ENCODE results near the gene HNMT. TPM values are rescaled to one million over a fixed set of nuclear protein-coding genes. Genes with fewer than 3 reads are reported as not detected.

Gene HNMT
- total and polyA plus RNA-seq, 2 of the 13 experiments (the other 11 are each of a cell fraction or from before 2014, with no cell fraction given) = 279 to 309 TPM

DNA sequence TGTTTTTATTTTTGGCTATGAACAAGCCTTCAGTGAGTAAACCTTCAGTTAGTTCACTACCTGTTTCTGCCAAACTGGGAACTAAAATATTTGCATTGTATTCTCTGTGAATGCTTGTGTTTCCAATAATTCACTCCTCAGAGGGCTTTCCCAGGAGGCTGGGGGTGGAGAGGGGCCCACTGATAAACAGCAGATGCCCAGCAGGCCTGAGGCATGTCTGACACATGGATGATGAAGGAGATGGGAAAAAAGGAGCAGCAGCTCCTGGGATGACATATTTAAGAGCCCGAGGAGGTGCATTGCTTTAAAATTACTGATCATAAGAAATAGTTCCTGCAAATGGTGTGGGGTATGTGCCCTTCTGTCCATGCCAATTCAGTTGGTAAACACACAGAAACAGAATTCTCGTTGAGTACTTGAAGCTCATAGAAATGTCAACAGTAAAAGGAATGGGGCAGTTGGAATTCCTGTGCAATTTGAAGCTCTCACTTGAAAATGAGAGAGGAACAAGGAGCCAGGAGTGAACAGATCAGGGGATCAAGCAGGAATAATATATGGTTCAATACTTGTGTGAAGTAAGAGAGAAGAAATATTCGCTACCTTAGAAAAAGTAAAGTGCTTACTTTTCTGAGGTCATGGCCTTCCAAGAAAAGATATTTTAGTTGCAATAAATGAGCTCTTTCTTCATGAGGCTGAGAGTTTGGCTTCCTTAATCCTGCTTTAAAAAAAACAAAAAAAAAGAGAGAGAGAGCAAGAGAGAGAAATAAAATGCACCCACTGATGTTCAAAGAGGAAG lies 22.0 kb upstream of the HNMT start (continued):
- TF ChIP-seq SOX13 (IDR thresholded peaks at IDR 0.05) = peak; percentile 47; the same call in 1 of the 2 replicates
- peak in 1 of 2 experiments; percentile 74; a peak in 2 of 4 replicates for TF ChIP-seq SOX13 (CRISPR knock-in tag; conservative IDR thresholded peaks at IDR 0.05 in 1 of 2, IDR thresholded peaks at IDR 0.05 in 1 of 2)
- peak; percentile 47; the same call in 1 of the 2 replicates for TF ChIP-seq CREB3 (CRISPR knock-in tag; IDR thresholded peaks at IDR 0.05)
- TF ChIP-seq CHD4 (IDR thresholded peaks at IDR 0.05; ENCODE audit: borderline replicate concordance, low read length) = peak; percentile 85; the same call in 1 of the 2 replicates
- TF ChIP-seq ZNF678 (CRISPR knock-in tag; IDR thresholded peaks at IDR 0.05) = no peak
- no peak for TF ChIP-seq SAFB2 (CRISPR knock-in tag; IDR thresholded peaks at IDR 0.05; ENCODE audit: borderline replicate concordance, low read depth)
- TF ChIP-seq, protein P1, sequence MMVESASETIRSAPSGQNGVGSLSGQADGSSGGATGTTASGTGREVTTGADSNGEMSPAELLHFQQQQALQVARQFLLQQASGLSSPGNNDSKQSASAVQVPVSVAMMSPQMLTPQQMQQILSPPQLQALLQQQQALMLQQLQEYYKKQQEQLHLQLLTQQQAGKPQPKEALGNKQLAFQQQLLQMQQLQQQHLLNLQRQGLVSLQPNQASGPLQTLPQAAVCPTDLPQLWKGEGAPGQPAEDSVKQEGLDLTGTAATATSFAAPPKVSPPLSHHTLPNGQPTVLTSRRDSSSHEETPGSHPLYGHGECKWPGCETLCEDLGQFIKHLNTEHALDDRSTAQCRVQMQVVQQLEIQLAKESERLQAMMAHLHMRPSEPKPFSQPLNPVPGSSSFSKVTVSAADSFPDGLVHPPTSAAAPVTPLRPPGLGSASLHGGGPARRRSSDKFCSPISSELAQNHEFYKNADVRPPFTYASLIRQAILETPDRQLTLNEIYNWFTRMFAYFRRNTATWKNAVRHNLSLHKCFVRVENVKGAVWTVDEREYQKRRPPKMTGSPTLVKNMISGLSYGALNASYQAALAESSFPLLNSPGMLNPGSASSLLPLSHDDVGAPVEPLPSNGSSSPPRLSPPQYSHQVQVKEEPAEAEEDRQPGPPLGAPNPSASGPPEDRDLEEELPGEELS (CRISPR knock-in tag; IDR thresholded peaks at IDR 0.05) = peak; percentile 89
- TF ChIP-seq, protein P2, sequence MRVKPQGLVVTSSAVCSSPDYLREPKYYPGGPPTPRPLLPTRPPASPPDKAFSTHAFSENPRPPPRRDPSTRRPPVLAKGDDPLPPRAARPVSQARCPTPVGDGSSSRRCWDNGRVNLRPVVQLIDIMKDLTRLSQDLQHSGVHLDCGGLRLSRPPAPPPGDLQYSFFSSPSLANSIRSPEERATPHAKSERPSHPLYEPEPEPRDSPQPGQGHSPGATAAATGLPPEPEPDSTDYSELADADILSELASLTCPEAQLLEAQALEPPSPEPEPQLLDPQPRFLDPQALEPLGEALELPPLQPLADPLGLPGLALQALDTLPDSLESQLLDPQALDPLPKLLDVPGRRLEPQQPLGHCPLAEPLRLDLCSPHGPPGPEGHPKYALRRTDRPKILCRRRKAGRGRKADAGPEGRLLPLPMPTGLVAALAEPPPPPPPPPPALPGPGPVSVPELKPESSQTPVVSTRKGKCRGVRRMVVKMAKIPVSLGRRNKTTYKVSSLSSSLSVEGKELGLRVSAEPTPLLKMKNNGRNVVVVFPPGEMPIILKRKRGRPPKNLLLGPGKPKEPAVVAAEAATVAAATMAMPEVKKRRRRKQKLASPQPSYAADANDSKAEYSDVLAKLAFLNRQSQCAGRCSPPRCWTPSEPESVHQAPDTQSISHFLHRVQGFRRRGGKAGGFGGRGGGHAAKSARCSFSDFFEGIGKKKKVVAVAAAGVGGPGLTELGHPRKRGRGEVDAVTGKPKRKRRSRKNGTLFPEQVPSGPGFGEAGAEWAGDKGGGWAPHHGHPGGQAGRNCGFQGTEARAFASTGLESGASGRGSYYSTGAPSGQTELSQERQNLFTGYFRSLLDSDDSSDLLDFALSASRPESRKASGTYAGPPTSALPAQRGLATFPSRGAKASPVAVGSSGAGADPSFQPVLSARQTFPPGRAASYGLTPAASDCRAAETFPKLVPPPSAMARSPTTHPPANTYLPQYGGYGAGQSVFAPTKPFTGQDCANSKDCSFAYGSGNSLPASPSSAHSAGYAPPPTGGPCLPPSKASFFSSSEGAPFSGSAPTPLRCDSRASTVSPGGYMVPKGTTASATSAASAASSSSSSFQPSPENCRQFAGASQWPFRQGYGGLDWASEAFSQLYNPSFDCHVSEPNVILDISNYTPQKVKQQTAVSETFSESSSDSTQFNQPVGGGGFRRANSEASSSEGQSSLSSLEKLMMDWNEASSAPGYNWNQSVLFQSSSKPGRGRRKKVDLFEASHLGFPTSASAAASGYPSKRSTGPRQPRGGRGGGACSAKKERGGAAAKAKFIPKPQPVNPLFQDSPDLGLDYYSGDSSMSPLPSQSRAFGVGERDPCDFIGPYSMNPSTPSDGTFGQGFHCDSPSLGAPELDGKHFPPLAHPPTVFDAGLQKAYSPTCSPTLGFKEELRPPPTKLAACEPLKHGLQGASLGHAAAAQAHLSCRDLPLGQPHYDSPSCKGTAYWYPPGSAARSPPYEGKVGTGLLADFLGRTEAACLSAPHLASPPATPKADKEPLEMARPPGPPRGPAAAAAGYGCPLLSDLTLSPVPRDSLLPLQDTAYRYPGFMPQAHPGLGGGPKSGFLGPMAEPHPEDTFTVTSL (CRISPR knock-in tag; IDR thresholded peaks at IDR 0.05; ENCODE audit: borderline replicate concordance) = peak; percentile 58; the same call in 1 of the 2 replicates
- TF ChIP-seq ZNF709 (CRISPR knock-in tag; IDR thresholded peaks at IDR 0.05) = 0 out of 2 replicates have a peak, but pooled peaks have one; percentile 40
- TF ChIP-seq ZFP62 (CRISPR knock-in tag; IDR thresholded peaks at IDR 0.05) = no peak
- no peak for TF ChIP-seq NFE2L2 (IDR thresholded peaks at IDR 0.05; ENCODE audit: low read length)
- no peak for TF ChIP-seq KLF13 (CRISPR knock-in tag; IDR thresholded peaks at IDR 0.05)
- TF ChIP-seq ZSCAN29 (CRISPR knock-in tag; conservative IDR thresholded peaks at IDR 0.05) = peak; percentile 12; the same call in 1 of the 2 replicates
- TF ChIP-seq EHMT2 (IDR thresholded peaks at IDR 0.05; ENCODE audit: borderline replicate concordance, low read depth, low read length) = 0 out of 2 replicates have a peak, but pooled peaks have one; percentile 23
- TF ChIP-seq RBFOX2 (IDR thresholded peaks at IDR 0.05; ENCODE audit: low read depth, low read length) = no peak
- TF ChIP-seq ZNF597 (CRISPR knock-in tag; IDR thresholded peaks at IDR 0.05) = no peak

Data from HepG2 (cell line).